ENCODE results near the gene PKIB. TPM values are rescaled to one million over a fixed set of nuclear protein-coding genes. Genes with fewer than 3 reads are reported as not detected.

The PKIB gene
- total and polyA plus RNA-seq, 2 experiments from 2014 or later: 51.0 to 85.8 TPM

- H3K4me3 ChIP-seq: no peak overlapping the region
- TF ChIP-seq CTCF (IDR thresholded peaks at IDR 0.05; ENCODE audit: low read depth, low read length): no peak
- no peaks in the 10 kb centered on the region for H3K36me3 ChIP-seq
- no peak overlapping the region for H3K27ac ChIP-seq
- DNase-seq (ENCODE audit: low read depth in 1 of 2, low spot score in 1 of 2): no peak
- H3K27me3 ChIP-seq: no peaks in the 10 kb centered on the region
- no peaks in the 10 kb centered on the region for H3K4me1 ChIP-seq (ENCODE audit: low read depth)
- no peaks in the 10 kb centered on the region for H3K9me3 ChIP-seq (ENCODE audit: low read depth)
These were observed 123.1 kb downstream of the PKIB start for GRCh38 chr6:122733259-122733658.

GRCh38 chr6:122734529-122735395, 124.6 kb downstream of the PKIB start:
- Histone ChIP-seq H3K27ac (no peak overlapping the region), H3K36me3 (no peaks in the 10 kb centered on the region), H3K27me3 (no peaks in the 10 kb centered on the region), H3K4me3 (no peak overlapping the region), H3K4me1 (ENCODE audit: low read depth) (no peaks in the 10 kb centered on the region), H3K9me3 (ENCODE audit: low read depth) (no peaks in the 10 kb centered on the region)
- DNase-seq (ENCODE audit: low read depth in 1 of 2, low spot score in 1 of 2): no peak
- no peak for TF ChIP-seq CTCF (IDR thresholded peaks at IDR 0.05; ENCODE audit: low read depth, low read length)

GRCh38 chr6:122735582-122735981, 125.4 kb downstream of the PKIB start:
- DNase-seq (ENCODE audit: low read depth in 1 of 2, low spot score in 1 of 2): no peak
- H3K27ac ChIP-seq: no peak overlapping the region
- H3K9me3 ChIP-seq (ENCODE audit: low read depth): no peaks in the 10 kb centered on the region
- TF ChIP-seq CTCF (IDR thresholded peaks at IDR 0.05; ENCODE audit: low read depth, low read length): no peak
- H3K4me3 ChIP-seq: no peak overlapping the region
- no peaks in the 10 kb centered on the region for H3K36me3 ChIP-seq
- no peaks in the 10 kb centered on the region for H3K4me1 ChIP-seq (ENCODE audit: low read depth)
- no peaks in the 10 kb centered on the region for H3K27me3 ChIP-seq

- H3K36me3 ChIP-seq: no peaks in the 10 kb centered on the region
- no peak overlapping the region for H3K27ac ChIP-seq
- no peaks in the 10 kb centered on the region for H3K4me1 ChIP-seq (ENCODE audit: low read depth)
- TF ChIP-seq CTCF (IDR thresholded peaks at IDR 0.05; ENCODE audit: low read depth, low read length): no peak
- H3K27me3 ChIP-seq: no peaks in the 10 kb centered on the region
- no peak overlapping the region for H3K4me3 ChIP-seq
- H3K9me3 ChIP-seq (ENCODE audit: low read depth): no peaks in the 10 kb centered on the region
- DNase-seq (ENCODE audit: low read depth in 1 of 2, low spot score in 1 of 2): no peak
These were observed 126.0 kb downstream of the PKIB start for GRCh38 chr6:122736163-122736562.

- Histone ChIP-seq H3K4me3 (no peak overlapping the region), H3K27ac (no peak overlapping the region), H3K36me3 (no peaks in the 10 kb centered on the region), H3K9me3 (ENCODE audit: low read depth) (no peaks in the 10 kb centered on the region), H3K4me1 (ENCODE audit: low read depth) (no peaks in the 10 kb centered on the region), H3K27me3 (no peaks in the 10 kb centered on the region)
- DNase-seq (ENCODE audit: low read depth in 1 of 2, low spot score in 1 of 2): no peak
- no peak for TF ChIP-seq CTCF (IDR thresholded peaks at IDR 0.05; ENCODE audit: low read depth, low read length)
These were observed 126.4 kb downstream of the PKIB start for GRCh38 chr6:122736616-122737015.
